ENCODE data around the gene MRPS7. TPM values are rescaled to one million over a fixed set of nuclear protein-coding genes. Genes with fewer than 3 reads are reported as not detected.

Gene MRPS7
- total and polyA plus RNA-seq, 8 donors, result 41.0 to 70.4 (median 58.0) TPM

DNA sequence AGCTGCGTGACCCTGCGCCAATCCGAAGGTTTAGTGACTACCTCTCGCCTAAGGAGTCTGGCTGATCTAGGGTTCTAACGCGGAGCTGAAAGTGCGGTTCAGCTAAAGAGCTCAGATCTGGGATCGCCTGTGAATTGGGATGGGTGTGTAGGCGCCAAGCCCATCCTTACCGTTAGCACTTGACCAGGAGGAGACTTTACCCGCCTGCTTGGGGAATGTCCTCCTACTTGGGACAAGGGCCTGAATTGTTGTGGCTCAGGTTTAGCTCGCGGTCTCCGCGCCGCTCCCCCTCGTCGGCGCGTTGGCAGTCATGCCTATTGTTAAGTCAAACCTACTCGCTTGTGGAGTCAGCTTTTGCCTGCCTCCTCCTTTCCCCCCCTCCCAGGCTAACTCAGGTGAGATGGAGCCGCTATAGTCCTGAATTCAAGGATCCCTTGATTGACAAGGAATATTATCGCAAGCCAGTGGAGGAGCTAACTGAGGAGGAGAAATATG, 480 bp downstream of the MRPS7 start:
- ATAC-seq (peak; percentile 26), DNase-seq (no peak)
- intact Hi-C loops (cut with DNase I), result no loop called here
- no peaks in the 10 kb centered on the region for H3K9me3 ChIP-seq
- peaks cover 19 to 67% of the 10 kb centered on the region in 2 donors for H3K4me1 ChIP-seq
- TF ChIP-seq, protein P1, sequence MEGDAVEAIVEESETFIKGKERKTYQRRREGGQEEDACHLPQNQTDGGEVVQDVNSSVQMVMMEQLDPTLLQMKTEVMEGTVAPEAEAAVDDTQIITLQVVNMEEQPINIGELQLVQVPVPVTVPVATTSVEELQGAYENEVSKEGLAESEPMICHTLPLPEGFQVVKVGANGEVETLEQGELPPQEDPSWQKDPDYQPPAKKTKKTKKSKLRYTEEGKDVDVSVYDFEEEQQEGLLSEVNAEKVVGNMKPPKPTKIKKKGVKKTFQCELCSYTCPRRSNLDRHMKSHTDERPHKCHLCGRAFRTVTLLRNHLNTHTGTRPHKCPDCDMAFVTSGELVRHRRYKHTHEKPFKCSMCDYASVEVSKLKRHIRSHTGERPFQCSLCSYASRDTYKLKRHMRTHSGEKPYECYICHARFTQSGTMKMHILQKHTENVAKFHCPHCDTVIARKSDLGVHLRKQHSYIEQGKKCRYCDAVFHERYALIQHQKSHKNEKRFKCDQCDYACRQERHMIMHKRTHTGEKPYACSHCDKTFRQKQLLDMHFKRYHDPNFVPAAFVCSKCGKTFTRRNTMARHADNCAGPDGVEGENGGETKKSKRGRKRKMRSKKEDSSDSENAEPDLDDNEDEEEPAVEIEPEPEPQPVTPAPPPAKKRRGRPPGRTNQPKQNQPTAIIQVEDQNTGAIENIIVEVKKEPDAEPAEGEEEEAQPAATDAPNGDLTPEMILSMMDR (IDR thresholded peaks at IDR 0.05), result no peak
- peak overlapping the region; percentile 93 to 97 for H3K27ac ChIP-seq
- peaks cover 0 to 40% of the 10 kb centered on the region in 2 donors for H3K36me3 ChIP-seq
- H3K27me3 ChIP-seq, result no peaks in the 10 kb centered on the region
- H3K4me3 ChIP-seq, result peak overlapping the region; percentile 98

DNA sequence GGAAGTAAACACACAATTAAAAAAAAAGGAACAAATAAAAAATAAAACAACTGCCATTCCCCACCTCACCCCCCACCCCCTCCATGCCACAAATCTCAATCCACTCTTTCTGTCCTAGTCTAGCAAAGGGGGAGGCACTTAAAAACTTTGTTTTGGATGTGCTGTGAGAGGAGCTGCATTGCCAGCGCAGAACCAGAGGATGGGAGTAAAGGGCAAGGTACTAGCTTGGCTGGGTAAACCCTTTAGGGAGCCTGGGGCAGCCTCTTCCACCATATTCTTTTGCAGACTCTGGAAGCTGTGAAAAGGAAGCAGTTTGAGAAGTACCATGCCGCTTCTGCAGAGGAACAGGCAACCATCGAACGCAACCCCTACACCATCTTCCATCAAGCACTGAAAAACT, 1.4 kb downstream of the MRPS7 start:
- TF ChIP-seq, protein P1 (IDR thresholded peaks at IDR 0.05), result no peak
- intact Hi-C loops (cut with DNase I), result no loop called here
- H3K9me3 ChIP-seq, result no peaks in the 10 kb centered on the region
- H3K4me3 ChIP-seq, result peak overlapping the region in 1 of 2 donors; percentile 98
- no peaks in the 10 kb centered on the region for H3K27me3 ChIP-seq
- DNase-seq (no peak), ATAC-seq (no peak)
- no peak overlapping the region for H3K27ac ChIP-seq
- peaks cover 0 to 46% of the 10 kb centered on the region in 2 donors for H3K36me3 ChIP-seq
- H3K4me1 ChIP-seq, result peaks cover 19 to 72% of the 10 kb centered on the region in 2 donors

DNA sequence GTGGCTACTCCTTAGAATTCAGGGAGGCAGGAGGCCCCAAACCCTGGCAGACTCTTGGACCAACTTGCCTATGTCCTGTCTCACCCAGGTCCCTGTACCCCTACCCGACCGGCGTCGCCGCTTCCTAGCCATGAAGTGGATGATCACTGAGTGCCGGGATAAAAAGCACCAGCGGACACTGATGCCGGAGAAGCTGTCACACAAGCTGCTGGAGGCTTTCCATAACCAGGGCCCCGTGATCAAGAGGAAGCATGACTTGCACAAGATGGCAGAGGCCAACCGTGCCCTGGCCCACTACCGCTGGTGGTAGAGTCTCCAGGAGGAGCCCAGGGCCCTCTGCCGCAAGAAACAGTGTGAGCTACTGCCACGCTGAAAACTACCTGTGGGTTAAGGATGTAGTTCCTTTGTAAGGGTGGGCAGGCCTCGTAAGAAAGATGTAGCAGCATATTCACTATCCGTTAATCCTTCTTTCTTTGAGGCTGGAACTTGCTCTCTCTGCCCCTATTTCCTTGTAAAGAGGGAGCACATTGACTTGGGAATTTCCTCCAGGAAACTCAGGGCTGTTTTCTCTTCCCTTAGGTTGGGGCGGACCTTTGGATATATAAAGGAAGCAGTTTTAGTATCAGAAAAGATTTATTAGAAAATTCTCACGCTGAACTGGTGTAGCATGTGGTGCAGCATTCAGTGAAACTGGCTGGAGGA, 4.1 kb downstream of the MRPS7 start:
- H3K4me3 ChIP-seq, result no peak overlapping the region
- intact Hi-C loops (cut with DNase I), result no loop called here
- TF ChIP-seq, protein P1 (IDR thresholded peaks at IDR 0.05), result no peak
- DNase-seq, result no peak
- H3K4me1 ChIP-seq, result peaks cover 14 to 69% of the 10 kb centered on the region in 2 donors
- H3K9me3 ChIP-seq, result no peaks in the 10 kb centered on the region
- H3K27me3 ChIP-seq, result no peaks in the 10 kb centered on the region
- peak overlapping the region in 1 of 2 donors; percentile 23 for H3K27ac ChIP-seq
- peaks cover 0 to 46% of the 10 kb centered on the region in 2 donors for H3K36me3 ChIP-seq
- ATAC-seq, result no peak

DNA sequence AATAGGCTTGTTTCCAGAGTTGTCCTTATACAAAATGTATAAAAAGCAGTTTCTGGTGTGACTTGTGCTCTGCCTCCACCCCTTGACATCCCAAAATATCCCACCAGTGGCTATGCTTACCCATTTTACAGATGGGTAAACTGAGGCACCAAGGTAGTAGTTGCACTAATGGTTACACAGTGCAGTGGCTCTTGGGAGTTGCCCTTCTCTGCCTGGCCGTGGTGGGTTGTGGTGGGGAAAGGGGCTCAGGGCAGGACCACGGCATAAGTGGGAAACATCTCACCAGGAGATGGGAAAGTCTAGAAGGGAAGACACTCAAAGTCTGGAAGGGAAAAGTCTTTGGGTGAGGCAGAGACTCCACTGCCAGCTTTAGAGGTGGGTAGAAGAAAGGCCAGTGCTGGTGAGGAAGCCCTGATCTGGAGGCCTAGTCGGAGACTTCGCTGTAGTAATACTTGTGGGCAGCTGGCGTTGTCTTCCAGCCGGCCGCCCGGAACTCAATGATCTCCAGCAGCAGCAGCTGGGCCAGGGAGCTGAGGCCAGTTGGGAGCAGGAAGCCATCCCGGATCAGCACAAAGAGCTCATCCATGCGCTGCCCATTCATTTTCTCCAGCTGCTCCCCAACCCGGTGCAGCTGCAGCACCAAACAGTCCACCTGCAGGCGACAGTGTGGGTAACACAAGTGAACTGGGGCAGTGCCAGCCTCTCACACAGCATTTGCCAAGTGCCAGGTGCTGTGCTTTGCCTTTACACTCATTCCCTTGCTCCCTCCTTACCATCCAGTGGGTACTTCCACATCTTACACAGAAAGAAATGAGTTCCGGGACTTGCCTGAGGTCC, 4.9 kb downstream of the MRPS7 start:
- DNase-seq, result no peak

More for the DNA sequence above, 4.9 kb downstream of the MRPS7 start:
- Histone ChIP-seq H3K4me1 (peaks cover 13 to 69% of the 10 kb centered on the region in 2 donors), H3K9me3 (no peaks in the 10 kb centered on the region), H3K27ac (peak overlapping the region in 1 of 2 donors; percentile 25), H3K36me3 (peaks cover 0 to 46% of the 10 kb centered on the region in 2 donors), H3K4me3 (no peak overlapping the region), H3K27me3 (no peaks in the 10 kb centered on the region)
- ATAC-seq, result no peak
- intact Hi-C loops (cut with DNase I), result no loop called here
- TF ChIP-seq, protein P1 (IDR thresholded peaks at IDR 0.05), result no peak
